Epithelial cell of esophagus (primary cell): ENCODE measurements around the gene STX4.

Source experiments
- DNase-seq: peaks from one replicate; pipeline ENCODE4 v3.0.0; 2010; ENCODE audit warnings: low read depth
- H3K4me3 ChIP-seq: 2 replicates; pipeline ENCODE4 v1.5.1; 2011; ENCODE audit warnings: mild to moderate bottlenecking, low read length, control low read depth
- CTCF ChIP-seq: IDR thresholded peaks from 2 replicates; pipeline ENCODE4 v1.5.1; 2011; ENCODE audit warnings: low read depth, mild to moderate bottlenecking, low read length, control low read depth, inconsistent platforms; ENCODE audit not compliant: insufficient read depth; ENCODE audit errors: missing control alignments

The STX4 gene

GRCh38 chr16:31076319-31076718, 43.0 kb downstream of the STX4 start:
- H3K4me3 ChIP-seq: no peak overlapping the region
- TF ChIP-seq CTCF: no peak
- DNase-seq: no peak

GRCh38 chr16:31077024-31077423, 43.7 kb downstream of the STX4 start:
- TF ChIP-seq CTCF: no peak
- no peak overlapping the region for H3K4me3 ChIP-seq
- DNase-seq: no peak

GRCh38 chr16:31077592-31078396, 44.4 kb downstream of the STX4 start:
- no peak for DNase-seq

GRCh38 chr16:31078597-31079341, 45.4 kb downstream of the STX4 start:
- no peak overlapping the region for H3K4me3 ChIP-seq
- no peak for TF ChIP-seq CTCF
- no peak for DNase-seq

More at GRCh38 chr16:31077592-31078396, 44.4 kb downstream of the STX4 start:
- no peak for TF ChIP-seq CTCF
- H3K4me3 ChIP-seq: no peak overlapping the region

GRCh38 chr16:31079342-31079944, 46.1 kb downstream of the STX4 start:
- no peak for TF ChIP-seq CTCF
- DNase-seq: no peak
- no peak overlapping the region for H3K4me3 ChIP-seq

GRCh38 chr16:31080035-31080629, 46.8 kb downstream of the STX4 start:
- no peak overlapping the region for H3K4me3 ChIP-seq
- TF ChIP-seq CTCF: no peak
- no peak for DNase-seq
